Activated CD4-positive, alpha-beta T cell treated with anti-CD3 and anti-CD28 coated beads for 24 hours (primary cell): ENCODE results near the gene ADK.

Experiments
- DNase-seq, 2 donors: peaks; one replicate each; pipeline ENCODE4 v3.0.0-alpha.2; 2020; ENCODE audit warnings: low read depth in 2 of 2

ADK gene

GRCh38 chr10:74599672-74600071 lies 448.7 kb downstream of the ADK start:
- no peak for DNase-seq

DNA sequence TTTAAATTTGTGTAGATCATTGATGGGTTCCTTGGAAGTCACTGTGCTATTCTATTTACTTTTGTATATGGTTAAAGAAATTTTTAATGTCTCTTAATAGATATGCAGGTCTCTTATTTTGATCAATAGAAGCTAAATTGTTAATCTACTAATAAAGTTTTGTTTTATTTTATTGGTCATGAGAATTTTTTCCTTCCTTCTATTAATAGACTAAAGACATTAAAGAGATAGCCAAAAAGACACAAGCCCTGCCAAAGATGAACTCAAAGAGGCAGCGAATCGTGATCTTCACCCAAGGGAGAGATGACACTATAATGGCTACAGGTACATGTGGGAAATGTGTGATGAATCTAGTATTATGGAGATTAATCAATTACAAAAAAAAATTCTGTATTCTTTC lies 449.1 kb downstream of the ADK start:
- no peak for DNase-seq

- no peak for DNase-seq
Measured at GRCh38 chr10:74602576-74602975, 451.6 kb downstream of the ADK start.

DNA sequence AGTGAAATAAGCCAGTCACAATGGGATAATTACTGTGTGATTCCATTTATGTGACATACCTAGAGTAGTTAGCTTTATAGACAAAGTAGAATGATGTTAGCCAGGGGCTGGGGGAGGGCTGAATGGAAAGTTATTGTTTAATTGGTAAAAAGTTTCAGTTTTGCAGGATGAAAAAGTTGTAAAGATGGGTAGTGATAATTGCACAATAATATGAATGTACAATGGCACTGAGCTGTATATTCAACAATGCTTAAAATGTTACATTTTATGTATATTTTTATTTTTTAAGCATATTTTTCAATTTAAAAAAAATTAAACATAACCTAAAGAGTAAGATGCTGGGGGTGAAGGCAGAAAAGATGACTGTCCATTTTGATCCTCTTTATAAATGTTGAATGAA lies 459.3 kb downstream of the ADK start:
- DNase-seq: no peak

DNA sequence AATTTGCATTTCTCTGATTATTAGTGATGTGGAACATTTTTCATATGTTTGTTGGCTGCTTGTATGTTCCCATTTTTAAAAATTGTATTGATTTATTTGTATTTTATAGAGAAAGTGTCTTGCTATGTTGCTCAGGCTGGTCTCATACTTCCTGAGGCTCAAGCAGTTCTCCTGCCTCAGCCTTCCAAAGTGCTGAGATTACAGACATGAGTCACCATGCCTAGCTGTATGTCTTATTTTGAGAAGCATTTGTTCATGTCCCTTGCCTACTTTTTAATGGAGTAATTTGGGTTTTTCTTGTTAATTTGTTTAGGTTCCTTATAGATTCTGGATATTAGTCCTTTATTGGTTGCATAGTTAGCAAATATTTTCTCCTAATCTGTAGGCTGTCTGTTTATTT lies 461.2 kb downstream of the ADK start:
- no peak for DNase-seq

DNA sequence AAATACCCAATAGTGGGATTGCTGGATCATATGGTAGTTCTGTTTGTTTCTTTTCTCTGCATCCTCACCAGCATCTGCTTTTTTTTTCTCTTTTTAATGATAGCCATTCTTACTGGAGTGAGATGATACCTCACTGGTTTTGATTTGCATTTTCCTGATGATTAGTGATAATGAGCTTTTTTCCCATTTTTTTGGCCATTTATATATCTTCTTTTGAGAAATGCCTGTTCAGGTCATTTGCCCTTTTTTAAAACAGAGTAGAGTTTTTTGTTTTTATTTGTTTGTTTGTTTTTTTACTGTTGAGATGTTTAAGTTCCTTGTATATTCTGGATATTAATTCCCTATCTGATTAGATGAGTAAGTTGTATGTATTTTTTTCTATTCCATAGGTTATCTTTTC lies 469.6 kb downstream of the ADK start:
- DNase-seq: no peak

GRCh38 chr10:74623786-74624185 lies 472.8 kb downstream of the ADK start:
- DNase-seq: no peak

- DNase-seq: no peak
Measured at GRCh38 chr10:74624501-74624900, 473.5 kb downstream of the ADK start.

DNA sequence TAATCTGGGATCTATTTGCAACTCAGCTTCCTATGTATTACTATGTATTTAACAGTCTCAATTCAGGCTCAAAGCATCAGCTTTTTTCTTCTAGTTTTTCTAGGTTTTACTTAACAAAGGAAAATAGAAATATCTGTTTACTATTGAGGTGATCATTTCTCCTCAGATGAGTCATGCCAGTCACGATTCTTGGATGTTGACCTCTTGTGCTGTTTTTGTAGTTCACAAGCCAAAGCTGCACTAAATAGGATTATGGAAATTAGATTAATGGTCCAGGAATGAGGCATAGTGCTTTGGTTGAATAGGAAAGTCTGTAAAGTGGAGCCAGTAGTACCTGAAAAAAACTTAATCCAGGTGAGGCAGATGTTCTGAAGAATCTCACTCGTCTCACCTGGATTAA lies 477.1 kb downstream of the ADK start:
- DNase-seq: no peak

- no peak for DNase-seq
Measured at GRCh38 chr10:74634995-74635536, 484.0 kb downstream of the ADK start.

- no peak for DNase-seq
Measured at GRCh38 chr10:74635655-74636054, 484.6 kb downstream of the ADK start.

DNA sequence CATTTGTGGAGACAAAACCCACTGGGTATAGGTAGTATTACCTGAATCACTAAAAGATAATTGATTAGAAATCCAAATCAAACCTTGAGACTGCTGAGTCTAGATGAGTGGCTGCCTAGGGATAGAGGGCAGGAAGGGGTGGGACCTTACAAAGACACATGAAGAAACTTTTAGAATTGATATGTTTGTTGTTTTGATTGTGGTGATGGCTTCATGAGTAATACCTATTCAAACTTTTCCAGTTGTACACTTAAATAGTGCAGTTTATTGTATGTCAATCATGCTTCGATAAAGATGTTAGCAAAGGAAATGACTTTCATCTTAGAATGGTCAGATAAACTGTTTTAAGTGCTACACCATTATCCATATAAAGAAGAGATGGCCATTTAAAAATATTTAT lies 486.7 kb downstream of the ADK start:
- no peak for DNase-seq

DNA sequence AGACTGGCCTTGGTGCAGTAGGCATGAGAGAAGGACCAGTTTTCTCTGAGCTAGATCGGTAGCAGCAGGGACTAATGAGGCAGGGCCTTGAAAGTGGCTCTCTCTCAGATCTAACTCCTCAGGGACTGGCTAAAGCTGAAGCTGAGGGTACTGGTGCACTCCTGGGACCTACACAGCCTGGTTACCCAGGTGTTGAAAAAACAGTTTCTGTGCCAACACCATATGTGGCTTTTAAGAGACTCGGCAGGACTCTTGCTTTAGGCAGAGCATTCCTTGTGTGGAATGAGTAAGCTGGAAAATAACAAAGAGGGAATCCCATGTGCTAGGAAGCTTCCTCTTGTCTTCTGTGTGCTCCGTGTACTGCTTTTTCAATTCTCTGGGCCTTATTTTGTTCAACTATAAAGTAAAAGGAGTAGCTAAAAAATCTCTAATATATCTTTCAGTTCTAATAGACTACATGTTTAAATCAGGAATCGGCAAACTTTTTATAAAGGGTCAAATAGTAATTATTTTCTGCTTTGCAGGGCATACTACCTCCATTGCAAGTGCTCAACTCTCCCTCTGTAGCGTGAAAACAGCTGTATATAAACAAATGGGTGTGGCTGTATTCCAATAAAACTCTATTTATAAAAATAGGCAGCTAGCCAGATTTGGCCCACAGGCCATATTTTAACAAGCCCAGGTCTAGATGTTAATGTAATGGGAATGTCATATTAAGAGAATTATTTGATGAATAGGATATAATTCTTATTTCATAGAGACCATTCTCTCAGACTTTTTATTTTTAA lies 489.3 kb downstream of the ADK start:
- DNase-seq: no peak

- no peak for DNase-seq
Measured at GRCh38 chr10:74641659-74642058, 490.6 kb downstream of the ADK start.

GRCh38 chr10:74642901-74643595 lies 492.0 kb downstream of the ADK start:
- no peak for DNase-seq

GRCh38 chr10:74643596-74643975 lies 492.6 kb downstream of the ADK start:
- DNase-seq: no peak

GRCh38 chr10:74644738-74645137 lies 493.7 kb downstream of the ADK start:
- DNase-seq: no peak

DNA sequence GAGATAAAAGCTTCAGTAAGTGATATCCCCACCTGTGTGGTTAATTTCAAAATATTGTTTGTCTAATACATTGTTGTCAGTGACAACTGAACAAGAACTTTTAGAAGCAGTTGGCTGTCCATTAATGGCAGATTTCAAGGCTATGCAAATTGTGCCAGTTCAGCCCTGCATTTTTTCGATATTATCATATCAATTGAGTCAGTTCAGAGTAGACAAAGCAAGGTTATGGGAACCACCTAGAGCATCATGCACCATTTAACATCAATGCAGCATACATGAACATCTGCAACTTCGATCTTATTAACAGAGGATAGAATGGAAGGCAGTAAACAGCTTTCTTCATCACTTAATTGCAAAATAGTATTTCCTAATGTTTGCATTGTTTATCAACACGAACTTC lies 494.7 kb downstream of the ADK start:
- no peak for DNase-seq

- DNase-seq: no peak
Measured at GRCh38 chr10:74650613-74651012, 499.6 kb downstream of the ADK start.

- DNase-seq: no peak
Measured at GRCh38 chr10:74651565-74651964, 500.5 kb downstream of the ADK start.

- DNase-seq: no peak
Measured at GRCh38 chr10:74652664-74653063, 501.6 kb downstream of the ADK start.

DNA sequence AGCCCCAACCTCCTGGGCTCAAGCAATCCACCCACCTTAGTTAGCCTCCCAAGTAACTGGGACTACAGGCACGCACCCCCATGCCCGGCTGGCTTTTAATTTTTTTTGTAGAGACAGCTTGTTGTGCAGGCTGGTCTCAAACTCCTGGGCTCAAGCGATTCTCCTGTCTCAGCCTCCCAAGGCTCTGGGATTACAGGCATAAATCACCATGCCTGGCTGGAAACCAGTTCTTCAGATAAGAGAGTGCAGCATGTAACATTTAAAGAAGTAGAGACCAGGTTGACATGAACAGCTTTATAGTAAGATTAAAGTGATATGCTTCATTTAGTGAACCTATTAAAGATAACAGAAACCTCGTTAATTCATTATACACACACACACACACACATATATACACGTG lies 507.5 kb downstream of the ADK start:
- no peak for DNase-seq

- no peak for DNase-seq
Measured at GRCh38 chr10:74662635-74663034, 511.6 kb downstream of the ADK start.
